DOHH2 (cell line): ENCODE data around the gene CCDC106.

Experiments
- H3F3A ChIP-seq: fragments of 200-600 bp; sonication (generic), shearing (Covaris generic); 2 replicates; pipeline ENCODE4 v1.6.0; 2016; ENCODE audit warnings: antibody characterized with exemption, mild to moderate bottlenecking; ENCODE audit not compliant: control insufficient read depth, insufficient read depth
- H3K27ac ChIP-seq: fragments of 200-600 bp; sonication (generic); 2 replicates; pipeline ENCODE4 v1.5.1; 2014; ENCODE audit warnings: low read depth, mild to moderate bottlenecking, low read length, moderate library complexity
- H3K27me3 ChIP-seq: fragments of 200-600 bp; sonication (generic); 2 replicates; pipeline ENCODE4 v1.6.1; 2014; ENCODE audit warnings: mild to moderate bottlenecking, low read length, mixed read lengths; ENCODE audit not compliant: control insufficient read depth
- H3K36me3 ChIP-seq: fragments of 200-600 bp; sonication (generic); 2 replicates; pipeline ENCODE4 v1.6.1; 2014; ENCODE audit warnings: mild to moderate bottlenecking, low read length, moderate library complexity, mixed read lengths; ENCODE audit not compliant: control insufficient read depth
- H3K4me1 ChIP-seq: fragments of 200-600 bp; sonication (generic); 2 replicates; pipeline ENCODE4 v1.6.1; 2014; ENCODE audit warnings: mild to moderate bottlenecking, low read length, mixed read lengths; ENCODE audit not compliant: control insufficient read depth
- H3K4me2 ChIP-seq: fragments of 200-600 bp; sonication (generic); 2 replicates; pipeline ENCODE4 v1.6.0; 2014; ENCODE audit warnings: mild to moderate bottlenecking, low read length, moderate library complexity
- H3K4me3 ChIP-seq: fragments of 200-600 bp; sonication (generic); 2 replicates; pipeline ENCODE4 v1.5.1; 2014; ENCODE audit warnings: mild to moderate bottlenecking, low read length, mixed read lengths
- H3K79me2 ChIP-seq: fragments of 200-600 bp; sonication (generic); 2 replicates; pipeline ENCODE4 v1.6.1; 2014; ENCODE audit warnings: mild to moderate bottlenecking, low read length, mixed read lengths; ENCODE audit not compliant: control insufficient read depth
- H3K9me2 ChIP-seq: fragments of 200-600 bp; sonication (generic); replicated peaks from 2 replicates; pipeline ENCODE4 v1.6.1; 2014; ENCODE audit warnings: mild to moderate bottlenecking, low read length, mixed read lengths; ENCODE audit not compliant: control insufficient read depth
- H3K9me3 ChIP-seq: fragments of 200-600 bp; sonication (generic); 2 replicates; pipeline ENCODE4 v1.6.1; 2014; ENCODE audit warnings: antibody characterized with exemption, low read length, mixed read lengths; ENCODE audit not compliant: control insufficient read depth, insufficient read depth
- H4K20me1 ChIP-seq: fragments of 200-600 bp; sonication (generic); 2 replicates; pipeline ENCODE4 v1.6.0; 2014; ENCODE audit warnings: low read depth, mild to moderate bottlenecking, antibody characterized with exemption, low read length, moderate library complexity; ENCODE audit not compliant: control insufficient read depth, insufficient read depth
- EZH2phosphoT487 ChIP-seq: fragments of 200-600 bp; sonication (generic); IDR thresholded peaks from 2 replicates; pipeline ENCODE4 v1.6.1; 2017; ENCODE audit warnings: borderline replicate concordance, mild to moderate bottlenecking, antibody characterized with exemption, low read length, moderate library complexity, mixed read lengths
- TF ChIP-seq, protein P1 (sequence below): fragments of 200-600 bp; sonication (generic); IDR thresholded peaks from one replicate; pipeline ENCODE4 v1.5.1; 2014; ENCODE audit warnings: antibody characterized with exemption, mild to moderate bottlenecking, low read depth, low read length; ENCODE audit not compliant: poor library complexity, severe bottlenecking

Gene CCDC106

DNA sequence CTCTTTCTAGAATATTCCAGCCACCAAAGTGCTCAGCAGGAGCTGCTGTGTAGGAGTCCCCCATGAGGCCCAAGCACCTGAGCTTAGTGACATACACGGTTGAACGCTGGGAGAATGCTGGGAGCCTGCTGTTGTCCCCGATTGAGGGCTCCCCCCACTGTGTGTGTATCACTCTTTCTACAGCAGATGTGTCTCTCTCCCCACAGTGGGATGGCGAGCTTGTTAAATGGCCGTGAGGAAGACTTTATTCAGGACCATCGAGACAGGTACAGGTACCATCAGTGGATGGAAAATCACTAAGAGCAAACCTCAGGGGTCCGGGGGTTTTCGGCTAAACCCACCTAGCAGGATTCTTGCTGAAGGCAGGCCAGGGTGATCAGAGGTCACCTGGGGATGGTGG is 49.7 kb downstream of the CCDC106 start:
- no peak overlapping the region for H3K4me2 ChIP-seq
- TF ChIP-seq, protein P1, sequence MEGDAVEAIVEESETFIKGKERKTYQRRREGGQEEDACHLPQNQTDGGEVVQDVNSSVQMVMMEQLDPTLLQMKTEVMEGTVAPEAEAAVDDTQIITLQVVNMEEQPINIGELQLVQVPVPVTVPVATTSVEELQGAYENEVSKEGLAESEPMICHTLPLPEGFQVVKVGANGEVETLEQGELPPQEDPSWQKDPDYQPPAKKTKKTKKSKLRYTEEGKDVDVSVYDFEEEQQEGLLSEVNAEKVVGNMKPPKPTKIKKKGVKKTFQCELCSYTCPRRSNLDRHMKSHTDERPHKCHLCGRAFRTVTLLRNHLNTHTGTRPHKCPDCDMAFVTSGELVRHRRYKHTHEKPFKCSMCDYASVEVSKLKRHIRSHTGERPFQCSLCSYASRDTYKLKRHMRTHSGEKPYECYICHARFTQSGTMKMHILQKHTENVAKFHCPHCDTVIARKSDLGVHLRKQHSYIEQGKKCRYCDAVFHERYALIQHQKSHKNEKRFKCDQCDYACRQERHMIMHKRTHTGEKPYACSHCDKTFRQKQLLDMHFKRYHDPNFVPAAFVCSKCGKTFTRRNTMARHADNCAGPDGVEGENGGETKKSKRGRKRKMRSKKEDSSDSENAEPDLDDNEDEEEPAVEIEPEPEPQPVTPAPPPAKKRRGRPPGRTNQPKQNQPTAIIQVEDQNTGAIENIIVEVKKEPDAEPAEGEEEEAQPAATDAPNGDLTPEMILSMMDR = no peak
- TF ChIP-seq EZH2phosphoT487 = no peak
- no peaks in the 10 kb centered on the region for H4K20me1 ChIP-seq
- no peak overlapping the region for H3K4me3 ChIP-seq
- H3K9me3 ChIP-seq = no peaks in the 10 kb centered on the region
- no peaks in the 10 kb centered on the region for H3K27me3 ChIP-seq
- H3K4me1 ChIP-seq = no peaks in the 10 kb centered on the region
- H3K36me3 ChIP-seq = peaks cover 72% of the 10 kb centered on the region
- no peak overlapping the region for H3K27ac ChIP-seq
- no peaks in the 10 kb centered on the region for H3F3A ChIP-seq
- H3K79me2 ChIP-seq = no peaks in the 10 kb centered on the region
- H3K9me2 ChIP-seq = no peaks in the 10 kb centered on the region

DNA sequence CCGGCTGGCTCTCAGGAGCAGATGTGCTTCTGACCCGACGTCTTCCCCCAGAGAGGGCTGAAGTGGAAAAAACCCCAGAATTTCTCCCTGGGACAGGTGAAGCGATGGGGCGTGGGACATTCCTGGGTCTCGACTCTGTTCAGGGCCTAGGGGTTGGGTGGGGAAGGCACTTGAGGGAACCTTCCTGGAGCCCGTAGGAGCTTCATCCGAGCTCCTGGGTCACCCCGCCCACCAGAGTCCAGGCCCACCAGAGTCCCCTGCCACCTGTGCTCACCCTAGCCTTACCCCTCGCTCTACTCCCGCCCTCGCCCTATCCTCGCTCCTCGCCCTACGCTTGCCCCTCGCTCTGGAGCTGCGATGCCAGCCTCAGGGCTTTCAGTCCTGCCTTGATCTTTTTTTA is 50.2 kb downstream of the CCDC106 start:
- Histone ChIP-seq H3K27ac (no peak overlapping the region), H3K4me2 (no peak overlapping the region), H3K27me3 (no peaks in the 10 kb centered on the region), H3F3A (no peaks in the 10 kb centered on the region), H4K20me1 (no peaks in the 10 kb centered on the region), H3K4me3 (no peak overlapping the region), H3K9me2 (no peaks in the 10 kb centered on the region), H3K9me3 (no peaks in the 10 kb centered on the region), H3K4me1 (no peaks in the 10 kb centered on the region), H3K79me2 (no peaks in the 10 kb centered on the region), H3K36me3 (peaks cover 67% of the 10 kb centered on the region)
- TF ChIP-seq, protein P1 = no peak
- no peak for TF ChIP-seq EZH2phosphoT487

DNA sequence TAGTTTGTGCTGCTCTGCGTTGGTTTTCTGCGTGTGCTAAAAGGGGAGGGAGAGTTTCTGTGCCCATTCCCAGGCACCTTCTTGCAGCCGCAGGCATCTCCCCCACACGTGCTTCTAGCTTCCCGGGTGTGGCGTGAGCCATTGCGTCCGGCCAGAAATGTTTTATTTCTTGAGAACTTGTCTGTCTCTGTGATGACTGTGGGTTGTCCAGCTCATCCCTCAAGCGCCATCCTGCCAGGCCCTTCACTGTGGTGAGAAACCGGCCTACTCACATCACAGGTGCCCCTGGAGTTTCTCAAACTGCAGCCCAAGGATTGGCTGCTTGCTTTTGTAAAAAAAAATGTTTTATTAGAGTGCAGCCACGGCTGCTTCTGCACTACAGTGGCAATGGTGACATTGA is 51.2 kb downstream of the CCDC106 start:
- Histone ChIP-seq H3K27ac (no peak overlapping the region), H3K4me3 (no peak overlapping the region), H3K4me1 (no peaks in the 10 kb centered on the region), H3K79me2 (no peaks in the 10 kb centered on the region), H3K27me3 (no peaks in the 10 kb centered on the region), H3K9me3 (no peaks in the 10 kb centered on the region), H3K4me2 (no peak overlapping the region), H3K36me3 (peaks cover 66% of the 10 kb centered on the region), H3F3A (no peaks in the 10 kb centered on the region), H4K20me1 (no peaks in the 10 kb centered on the region), H3K9me2 (no peaks in the 10 kb centered on the region)
- TF ChIP-seq, protein P1 = no peak
- TF ChIP-seq EZH2phosphoT487 = no peak

DNA sequence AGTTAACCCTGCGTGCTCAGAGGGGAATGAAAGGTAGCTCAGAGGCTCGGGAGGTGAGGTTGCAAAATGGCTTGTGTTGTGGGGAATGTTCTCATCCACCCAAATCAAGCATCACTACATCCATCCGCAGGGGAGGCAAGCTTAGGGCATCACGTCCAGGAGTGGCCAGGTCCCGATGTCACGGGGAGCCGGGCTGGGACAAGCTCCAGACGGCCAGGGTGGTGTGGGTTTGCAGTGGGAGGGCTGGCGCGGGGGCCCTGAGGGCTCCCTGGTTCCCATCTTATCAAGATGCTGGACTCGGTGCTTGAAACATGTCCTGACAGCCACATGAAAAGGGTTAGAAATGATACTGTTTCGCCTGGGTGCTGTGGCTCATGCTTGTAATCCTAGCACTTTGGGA is 52.8 kb downstream of the CCDC106 start:
- Histone ChIP-seq H3K36me3 (peaks cover 58% of the 10 kb centered on the region), H3K9me3 (no peaks in the 10 kb centered on the region), H3K4me3 (no peak overlapping the region), H3K4me2 (no peak overlapping the region), H3K79me2 (no peaks in the 10 kb centered on the region), H3K4me1 (no peaks in the 10 kb centered on the region), H3K27me3 (no peaks in the 10 kb centered on the region), H3F3A (no peaks in the 10 kb centered on the region; the same call in 1 of the 2 replicates), H3K9me2 (no peaks in the 10 kb centered on the region), H4K20me1 (no peaks in the 10 kb centered on the region), H3K27ac (no peak overlapping the region)
- TF ChIP-seq, protein P1 = no peak
- TF ChIP-seq EZH2phosphoT487 = no peak
